RPMI7951 (cell line): ENCODE measurements around the gene TVP23A. TPM values are rescaled to one million over a fixed set of nuclear protein-coding genes. Genes with fewer than 3 reads are reported as not detected.
A peak's percentile ranks its signal among the peaks of the same experiment; 100 is the strongest.
"Not testable (repeated sequence)": the region's sequence is repeated elsewhere in the genome, so short reads cannot be mapped to it uniquely, and the experiment has no call there.

Source experiments
- DNase-seq: peaks from one replicate; pipeline ENCODE4 v3.0.0-alpha.2; 2012; ENCODE audit warnings: low read depth
- total RNA-seq: library from RNA; depleted of rRNA; stranded (reverse); fragments of >200 nt; shearing (Covaris generic); gene quantifications from 2 replicates; pipeline ENCODE4 v1.2.3, GENCODE V29; 2014

Gene TVP23A
- total RNA-seq, 1 experiment from 2014 or later: not detected

GRCh38 chr16:10836174-10836853, 17.7 kb upstream of the TVP23A start:
- DNase-seq: no peak

- DNase-seq: no peak
Observed at GRCh38 chr16:10835281-10835931, 16.8 kb upstream of the TVP23A start.

GRCh38 chr16:10834766-10835165, 16.2 kb upstream of the TVP23A start:
- no peak for DNase-seq

GRCh38 chr16:10834130-10834529, 15.5 kb upstream of the TVP23A start:
- DNase-seq: no peak

- no peak for DNase-seq
Observed at GRCh38 chr16:10833271-10833670, 14.7 kb upstream of the TVP23A start.

GRCh38 chr16:10831894-10832886, 13.6 kb upstream of the TVP23A start:
- DNase-seq: no peak

GRCh38 chr16:10830240-10830639, 11.6 kb upstream of the TVP23A start:
- not testable (repeated sequence) for DNase-seq

GRCh38 chr16:10829390-10830098, 10.9 kb upstream of the TVP23A start:
- DNase-seq: not testable (repeated sequence)

GRCh38 chr16:10828851-10829366, 10.3 kb upstream of the TVP23A start:
- DNase-seq: peak; percentile 91

- DNase-seq: peak; percentile 91
Observed at GRCh38 chr16:10827691-10828341, 9.2 kb upstream of the TVP23A start.

- DNase-seq: no peak
Observed at GRCh38 chr16:10824111-10824893, 5.7 kb upstream of the TVP23A start.

- DNase-seq: no peak
Observed at GRCh38 chr16:10822702-10823101, 4.1 kb upstream of the TVP23A start.

- DNase-seq: no peak
Observed at GRCh38 chr16:10820546-10820945, 2.0 kb upstream of the TVP23A start.

- DNase-seq: no peak
Observed at GRCh38 chr16:10817514-10817913, 1.1 kb downstream of the TVP23A start.

GRCh38 chr16:10813099-10813455, 5.5 kb downstream of the TVP23A start:
- DNase-seq: no peak

- no peak for DNase-seq
Observed at GRCh38 chr16:10812312-10813098, 6.1 kb downstream of the TVP23A start.

- DNase-seq: no peak
Observed at GRCh38 chr16:10809706-10810105, 8.9 kb downstream of the TVP23A start.

GRCh38 chr16:10808850-10809249, 9.7 kb downstream of the TVP23A start:
- no peak for DNase-seq

GRCh38 chr16:10808218-10808617, 10.4 kb downstream of the TVP23A start:
- no peak for DNase-seq
